SH-SY5Y (cell line): Measurements from ENCODE around the gene BIRC2.

ENCODE experiments used
- GATA2 ChIP-seq: IDR thresholded peaks from 2 replicates; pipeline ENCODE4 v1.6.1; 2011; ENCODE audit warnings: mild to moderate bottlenecking, low read depth, low read length
- GATA3 ChIP-seq: IDR thresholded peaks from 2 replicates; pipeline ENCODE4 v1.6.1; 2011; ENCODE audit warnings: low read depth, mild to moderate bottlenecking, low read length, moderate library complexity

DNA sequence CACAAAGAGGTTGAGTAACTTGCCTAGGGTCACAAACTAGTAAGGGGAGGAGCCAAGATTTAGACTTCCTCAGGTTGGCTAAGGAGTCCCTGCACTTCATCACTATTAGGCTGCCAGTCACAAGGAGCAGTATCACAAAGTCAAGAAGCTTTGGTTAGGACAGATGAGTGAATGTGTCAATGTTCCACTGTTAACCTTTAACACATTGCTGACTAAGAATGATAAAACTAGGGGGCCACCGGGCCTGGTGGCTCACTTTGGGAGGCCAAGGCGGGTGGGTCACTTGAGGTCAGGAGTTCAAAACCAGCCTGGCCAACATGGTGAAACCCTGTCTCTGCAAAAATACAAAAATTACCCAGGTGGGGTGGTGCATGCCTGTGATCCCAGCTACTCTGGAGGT is 73.5 kb downstream of the BIRC2 start:
- TF ChIP-seq GATA2 (no peak), GATA3 (no peak)
